GM18526 (cell line): ENCODE measurements around the gene EXOC8.

Source experiments
- POLR2A ChIP-seq: IDR thresholded peaks from 3 replicates; pipeline ENCODE4 v1.6.1; 2011; ENCODE audit not compliant: insufficient read length; ENCODE audit errors: extremely low read depth

EXOC8 gene

GRCh38 chr1:231310391-231310934 lies 27.2 kb downstream of the EXOC8 start:
- TF ChIP-seq POLR2A: no peak

- no peak for TF ChIP-seq POLR2A
These were observed 35.7 kb downstream of the EXOC8 start for GRCh38 chr1:231301990-231302389.

- TF ChIP-seq POLR2A: no peak
These were observed 41.7 kb downstream of the EXOC8 start for GRCh38 chr1:231295938-231296337.

- TF ChIP-seq POLR2A: no peak
These were observed 51.0 kb downstream of the EXOC8 start for GRCh38 chr1:231286603-231287002.

GRCh38 chr1:231284441-231284840 lies 53.2 kb downstream of the EXOC8 start:
- no peak for TF ChIP-seq POLR2A
